GDM1 (cell line): Measurements from ENCODE around the gene PTPRM.
A peak's percentile ranks its signal among the peaks of the same experiment; 100 is the strongest.

Experiments used
- DNase-seq: peaks from one replicate; lab custom pipeline; 2025; lab: John Stamatoyannopoulos, UW

The PTPRM gene

DNA sequence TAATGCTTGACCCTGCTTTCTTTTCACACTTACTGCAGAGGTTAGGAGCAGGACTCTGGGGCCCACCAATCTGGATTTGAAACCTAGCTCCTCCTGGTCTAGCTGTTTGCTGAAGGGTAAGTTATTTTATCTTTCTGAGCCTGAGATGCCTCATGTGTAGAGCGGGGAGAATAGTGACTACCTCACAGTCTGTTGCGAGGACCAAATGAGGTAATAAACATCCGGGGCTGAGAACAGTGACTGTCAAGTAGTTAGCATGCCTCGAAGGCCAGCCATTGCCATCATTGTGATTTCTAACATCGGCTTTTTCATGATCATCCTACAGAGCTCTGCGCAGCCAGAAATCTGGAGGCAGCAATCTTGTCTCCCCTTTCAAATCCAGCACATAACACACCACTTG, 32.9 kb downstream of the PTPRM start:
- no peak for DNase-seq

- DNase-seq = peak; percentile 35
Observed at GRCh38 chr18:7600528-7601245, 33.6 kb downstream of the PTPRM start.

DNA sequence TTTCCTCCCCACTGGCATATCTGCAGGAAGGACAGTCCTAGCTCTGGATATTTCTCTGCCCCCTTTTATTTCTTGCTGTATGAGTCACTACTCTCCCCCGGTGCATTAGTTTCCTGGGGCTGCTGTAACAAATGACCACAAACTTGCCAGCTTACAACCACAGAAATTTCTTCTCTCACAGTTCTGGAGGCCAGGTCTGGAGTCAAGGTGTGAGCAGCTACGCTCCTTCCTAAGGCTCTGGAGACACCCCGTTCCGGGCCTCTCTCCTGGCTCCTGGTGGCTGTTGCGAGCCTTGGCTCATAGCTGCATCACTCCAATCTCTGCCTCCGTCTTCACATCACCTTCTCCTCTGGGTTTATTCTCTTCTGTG, 34.1 kb downstream of the PTPRM start:
- DNase-seq = peak; percentile 29

GRCh38 chr18:7601936-7602335, 34.8 kb downstream of the PTPRM start:
- DNase-seq = no peak

DNA sequence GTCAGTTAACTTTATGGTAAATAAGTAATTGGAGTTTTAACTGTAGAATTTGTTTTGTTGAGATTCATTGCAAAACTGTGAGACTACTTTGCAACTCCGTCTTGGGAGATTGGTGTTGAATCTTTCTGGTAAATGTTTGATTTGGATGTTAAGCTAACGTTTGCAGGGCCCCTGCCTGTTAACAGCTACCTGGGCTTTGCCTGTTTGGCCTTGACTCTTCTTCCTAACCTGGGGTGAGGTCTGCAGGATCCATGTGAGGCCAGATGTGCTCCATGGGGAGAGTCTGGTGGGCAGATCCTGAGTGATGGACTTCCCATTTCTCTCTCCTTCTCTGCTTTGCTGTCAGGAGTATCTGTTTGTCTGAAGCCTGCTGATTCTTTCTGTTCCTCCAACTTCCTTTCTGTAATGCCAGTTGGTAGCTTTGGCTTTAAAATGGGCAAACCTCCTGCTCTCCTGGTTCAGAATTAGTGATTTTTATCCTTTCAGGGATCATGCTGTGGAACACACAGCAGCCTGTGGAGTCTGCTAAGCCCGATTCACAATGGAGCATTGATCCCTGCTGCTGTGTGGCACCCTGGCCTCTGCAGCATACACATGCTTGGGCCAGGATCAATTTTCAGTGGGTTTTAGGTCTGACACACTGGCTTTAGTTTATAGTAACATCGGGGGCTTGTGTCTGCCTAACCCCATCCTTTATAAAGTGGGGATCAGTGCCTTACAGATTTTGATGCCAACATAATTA, 36.3 kb downstream of the PTPRM start:
- DNase-seq = no peak

GRCh38 chr18:7604361-7604760, 37.2 kb downstream of the PTPRM start:
- DNase-seq = no peak

DNA sequence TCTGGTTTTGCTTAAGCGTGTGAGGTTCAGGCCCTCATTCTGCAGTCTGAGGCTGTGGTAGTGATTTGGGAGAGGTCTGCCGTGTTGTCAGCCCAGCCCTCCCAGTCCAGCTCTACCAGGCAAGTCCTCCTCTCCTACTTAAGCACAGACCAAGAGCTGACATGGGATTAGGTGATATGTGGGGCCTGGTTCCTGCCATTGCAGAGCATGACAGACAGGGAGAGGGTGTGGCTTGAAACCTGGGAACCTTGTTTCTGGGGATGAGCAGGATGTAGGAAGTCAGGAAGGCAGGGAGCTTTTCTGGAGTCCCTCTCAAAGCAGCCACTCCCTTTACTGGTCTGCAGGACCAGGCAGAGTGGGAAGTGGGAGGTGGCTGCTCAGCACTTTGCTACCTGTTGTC, 38.6 kb downstream of the PTPRM start:
- DNase-seq = no peak

- DNase-seq = no peak
Observed at GRCh38 chr18:7607540-7608173, 40.5 kb downstream of the PTPRM start.

- no peak for DNase-seq
Observed at GRCh38 chr18:7608174-7608550, 41.0 kb downstream of the PTPRM start.

DNA sequence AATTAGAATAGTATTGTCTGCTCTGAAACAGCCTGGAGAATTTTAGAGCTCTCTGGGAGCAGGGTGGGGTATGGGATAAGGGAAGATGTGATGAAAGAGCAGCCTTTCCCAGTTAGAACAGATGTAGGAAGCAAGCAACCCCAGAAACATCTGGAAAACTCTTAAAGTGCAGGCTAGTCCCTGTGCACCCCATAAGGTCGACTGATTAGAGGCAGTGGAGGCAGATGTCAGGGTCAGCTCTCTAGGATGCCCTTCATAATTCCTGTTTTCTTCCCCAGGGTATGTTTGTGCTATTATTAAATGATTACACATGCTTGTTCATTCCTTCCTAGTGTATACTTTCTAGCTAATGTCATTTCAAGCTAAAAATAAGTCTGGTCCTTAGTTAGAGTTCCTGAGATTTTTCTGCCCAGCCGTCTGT, 41.7 kb downstream of the PTPRM start:
- no peak for DNase-seq

DNA sequence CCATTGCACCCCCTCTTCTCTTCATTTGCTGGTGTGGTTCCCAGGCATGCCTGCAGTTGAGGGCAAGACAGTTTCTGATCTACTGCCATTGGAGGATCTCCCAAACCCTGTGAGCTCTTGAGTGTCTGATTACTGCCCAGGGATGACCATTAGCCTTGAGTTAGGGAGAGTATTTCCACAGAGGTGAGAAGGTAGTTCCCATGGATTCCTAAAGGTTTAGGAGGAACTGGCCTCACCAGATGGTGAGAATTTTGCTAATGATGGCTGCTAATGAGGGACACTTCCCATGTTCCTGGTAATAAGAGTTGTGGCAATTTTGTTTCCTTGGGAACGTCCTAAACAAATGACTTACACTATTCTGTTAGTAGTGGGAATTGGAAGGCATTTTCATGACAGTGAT, 42.5 kb downstream of the PTPRM start:
- DNase-seq = no peak

DNA sequence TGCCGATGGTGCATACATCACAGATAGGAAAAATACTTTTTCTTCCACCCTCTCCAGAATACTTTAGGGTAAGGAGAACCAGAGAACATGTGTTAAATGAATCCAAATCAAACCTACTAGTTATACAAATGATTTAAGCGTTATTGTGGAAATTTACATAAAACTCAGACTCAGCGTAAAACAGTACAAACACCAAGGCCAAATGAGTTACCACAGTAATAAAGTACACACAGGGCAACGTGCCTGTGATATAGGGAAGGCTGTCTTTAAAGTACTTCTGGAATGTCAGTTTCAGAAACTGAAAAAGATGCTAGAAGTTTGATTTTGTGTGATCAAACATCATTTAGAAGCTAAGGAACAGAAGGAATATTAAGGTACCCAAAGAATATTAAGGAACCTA, 46.9 kb downstream of the PTPRM start:
- DNase-seq = no peak

DNA sequence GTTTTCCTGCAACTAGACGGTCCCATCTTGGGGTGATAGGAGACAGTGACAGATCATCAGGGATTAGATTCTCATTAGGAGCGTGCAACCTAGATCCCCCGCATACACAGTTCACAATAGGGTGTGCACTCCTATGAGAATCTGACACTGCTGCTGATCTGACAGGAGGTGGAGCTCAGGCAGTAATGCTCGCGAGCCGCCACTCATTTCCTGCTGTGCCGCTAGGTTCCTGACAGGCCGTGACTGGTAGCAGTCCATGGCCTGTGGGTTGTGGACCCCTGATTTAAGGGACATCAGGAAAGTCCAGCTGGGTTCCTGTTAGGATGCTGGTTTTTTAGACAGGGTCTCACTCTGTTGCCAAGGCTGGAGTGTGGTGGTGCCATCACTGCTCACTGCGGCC, 48.7 kb downstream of the PTPRM start:
- DNase-seq = no peak

- no peak for DNase-seq
Observed at GRCh38 chr18:7616661-7617060, 49.5 kb downstream of the PTPRM start.

DNA sequence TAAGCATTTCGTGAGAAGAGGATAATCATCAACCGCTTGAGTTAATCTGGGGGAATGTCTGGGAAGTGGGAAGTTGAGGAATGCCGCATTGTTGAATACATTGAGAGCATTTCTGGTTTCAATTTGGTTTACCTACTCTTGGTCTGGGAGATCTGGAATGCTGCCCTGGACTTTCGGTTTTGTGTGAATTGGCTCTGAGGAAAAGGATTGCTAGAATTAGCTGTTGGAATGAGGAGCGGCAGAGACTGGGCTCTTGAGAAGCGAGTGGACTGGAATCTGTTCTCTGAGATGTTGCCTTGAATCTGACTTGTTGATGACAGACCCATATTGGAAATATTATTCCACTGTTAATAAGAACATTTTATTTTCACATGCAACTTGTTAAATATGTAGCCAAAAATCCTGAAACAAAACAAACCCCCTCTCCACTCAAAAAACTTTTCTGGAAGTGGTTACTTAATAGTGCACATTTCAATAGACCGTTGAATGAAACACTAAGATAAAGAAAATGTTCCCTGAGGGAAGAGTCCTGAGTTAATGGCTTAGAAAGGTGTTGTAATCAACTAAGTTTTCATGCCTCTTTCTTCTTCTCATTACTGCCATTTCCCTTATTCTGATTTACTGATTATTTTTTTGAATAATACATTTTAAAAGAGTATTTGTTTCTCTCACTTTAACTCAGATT, 50.8 kb downstream of the PTPRM start:
- DNase-seq = no peak

DNA sequence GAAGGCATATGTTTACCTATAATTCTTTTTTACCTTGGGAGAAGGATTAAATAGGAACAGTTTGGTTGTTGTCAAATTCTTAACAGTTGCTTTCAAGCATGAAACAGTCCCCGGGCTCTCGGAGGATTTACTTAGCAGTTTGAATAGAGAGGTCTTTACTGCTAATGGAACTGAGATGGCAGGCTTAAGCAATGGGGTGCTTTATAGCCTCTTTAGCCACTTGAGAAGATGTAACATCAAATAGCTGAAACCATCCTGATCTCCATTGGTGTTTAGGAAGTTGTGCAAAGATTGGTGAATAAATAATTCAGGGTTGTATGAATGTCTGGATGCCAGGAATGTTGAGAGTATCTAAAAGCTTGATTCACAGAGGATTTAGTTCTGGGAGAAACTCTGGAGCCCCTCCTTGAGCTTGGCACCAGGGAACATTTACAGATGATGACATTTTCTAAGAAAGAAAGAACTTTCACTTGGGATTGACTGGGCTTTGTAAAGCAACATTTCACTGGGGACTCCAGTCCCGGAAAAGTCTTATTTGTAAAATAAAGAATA, 51.9 kb downstream of the PTPRM start:
- no peak for DNase-seq

- no peak for DNase-seq
Observed at GRCh38 chr18:7619676-7620075, 52.6 kb downstream of the PTPRM start.

DNA sequence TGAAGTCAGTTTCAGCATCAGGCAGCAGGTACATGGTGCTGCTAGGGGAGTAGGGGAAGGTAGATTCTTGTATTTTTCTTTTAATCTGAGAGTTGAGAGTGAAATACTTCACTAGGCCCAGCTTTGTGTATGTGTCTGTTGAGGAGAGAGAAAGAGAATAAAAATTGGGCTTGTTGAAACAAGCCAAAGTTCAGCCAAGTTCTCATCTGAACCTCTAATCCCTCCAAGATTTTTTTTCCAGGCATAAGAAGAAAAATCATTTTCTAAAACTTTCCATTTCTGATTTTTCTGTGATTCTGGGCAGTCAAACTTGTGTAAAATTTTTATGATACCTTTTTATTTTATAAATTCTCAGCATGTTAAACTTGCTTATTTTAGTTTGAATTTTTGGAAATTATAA, 55.6 kb downstream of the PTPRM start:
- DNase-seq = no peak

DNA sequence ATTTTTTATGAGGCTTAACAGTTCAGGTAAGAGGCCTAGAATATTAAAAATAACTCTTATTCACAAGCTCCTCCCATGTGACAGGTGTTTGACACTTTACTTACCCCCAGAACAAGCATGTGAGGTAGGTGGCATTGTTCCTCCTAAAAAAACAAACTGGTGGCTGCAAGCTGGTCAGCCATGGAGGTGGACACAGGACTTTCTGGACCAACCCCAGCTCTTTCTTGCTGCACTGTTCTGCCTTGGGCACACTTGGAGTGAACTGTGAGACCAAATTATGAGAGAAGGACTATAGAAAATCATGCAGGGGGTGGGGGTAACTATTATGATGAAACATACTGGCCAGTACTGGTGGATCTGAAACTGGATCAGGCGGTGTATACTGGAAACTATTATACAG, 56.6 kb downstream of the PTPRM start:
- DNase-seq = no peak

DNA sequence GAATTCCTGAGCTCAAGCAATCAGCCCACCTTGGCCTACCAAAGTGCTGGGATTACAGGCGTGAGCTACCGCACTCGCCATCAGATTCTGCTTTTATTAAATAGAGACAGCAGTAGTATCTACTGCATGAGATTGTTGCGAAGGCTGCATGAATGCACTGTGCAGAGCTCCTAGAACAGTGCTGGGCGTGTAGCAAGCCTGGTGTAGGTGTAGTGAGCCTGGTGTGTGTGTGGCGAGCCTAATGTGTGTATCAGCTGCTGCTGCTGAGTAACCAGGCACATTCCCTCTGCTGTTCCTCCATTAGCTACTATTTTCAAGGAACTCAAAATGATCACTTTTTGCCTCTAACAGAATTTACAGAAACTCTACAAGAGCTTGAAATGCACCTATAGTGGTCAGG, 57.6 kb downstream of the PTPRM start:
- DNase-seq = no peak

DNA sequence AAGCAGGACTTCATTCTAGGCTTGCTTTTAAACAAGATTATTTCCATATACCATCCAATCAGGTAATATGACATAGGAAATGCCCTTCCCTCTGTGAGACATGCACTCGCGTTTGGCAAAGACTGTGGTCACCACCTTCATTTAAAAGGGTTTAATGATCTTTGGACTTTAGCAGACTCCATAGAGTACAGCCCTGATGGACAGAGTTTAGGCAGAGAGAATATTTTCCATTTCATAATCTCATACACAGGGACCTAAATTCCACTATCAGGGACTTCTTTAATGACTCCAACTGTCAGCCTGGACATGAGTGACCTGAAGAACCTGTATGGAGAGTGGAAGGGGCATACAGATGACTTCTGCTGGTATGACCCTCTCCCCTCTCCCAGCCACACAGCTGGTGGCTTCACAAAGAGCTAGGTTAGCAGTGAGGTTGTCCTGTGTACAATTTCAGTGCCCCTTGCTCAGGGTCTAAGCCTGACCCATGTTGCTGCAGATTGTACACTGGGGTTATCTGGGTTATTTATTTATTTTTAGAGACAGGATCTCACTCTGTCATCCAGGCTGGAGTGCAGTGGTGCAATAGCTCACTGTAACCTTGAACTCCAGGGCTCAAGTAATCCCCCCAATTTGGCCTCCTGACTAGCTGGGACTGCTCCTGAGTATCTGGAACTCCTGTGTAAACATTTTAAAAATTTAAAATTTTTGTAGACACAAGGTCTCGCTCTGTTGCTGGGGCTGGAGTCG, 59.2 kb downstream of the PTPRM start:
- no peak for DNase-seq

DNA sequence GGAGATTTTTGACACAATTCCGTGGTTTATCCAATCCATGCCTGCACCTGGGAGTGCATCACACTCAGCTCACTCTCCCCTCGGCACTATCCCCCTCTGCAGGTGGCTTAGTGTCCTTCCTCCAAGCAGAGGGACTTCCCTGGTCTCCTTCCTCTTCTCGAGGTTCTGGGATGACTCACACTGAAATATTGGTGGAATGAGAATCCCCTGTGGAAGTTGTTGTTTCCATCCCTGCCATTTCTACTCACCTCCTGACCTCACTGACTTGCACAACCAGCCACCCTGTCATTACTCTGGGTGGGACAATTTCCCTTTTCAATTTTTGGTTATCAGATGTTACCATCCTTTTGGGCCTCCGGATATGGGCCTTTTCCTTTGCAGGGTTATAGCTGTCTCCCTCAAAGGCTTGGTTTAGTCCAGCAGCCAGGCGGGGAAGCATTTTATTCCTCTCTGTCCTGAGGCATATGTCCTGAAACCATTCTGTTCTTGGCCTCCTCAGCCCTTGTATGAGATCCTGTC, 59.9 kb downstream of the PTPRM start:
- no peak for DNase-seq
